ENCODE results near the gene MYO1E.
"Not testable (repeated sequence)": the region's sequence is repeated elsewhere in the genome, so short reads cannot be mapped to it uniquely, and the experiment has no call there.

Gene MYO1E

GRCh38 chr15:59127255-59127654 lies 245.4 kb downstream of the MYO1E start:
- not testable (repeated sequence) for DNase-seq (ENCODE audit: low read depth)

GRCh38 chr15:59125683-59126082 lies 247.0 kb downstream of the MYO1E start:
- not testable (repeated sequence) for DNase-seq (ENCODE audit: low read depth)

- no peak for DNase-seq (ENCODE audit: low read depth)
These were observed 248.4 kb downstream of the MYO1E start for GRCh38 chr15:59124261-59124660.

GRCh38 chr15:59120937-59121336 lies 251.7 kb downstream of the MYO1E start:
- no peak for DNase-seq (ENCODE audit: low read depth)

DNA sequence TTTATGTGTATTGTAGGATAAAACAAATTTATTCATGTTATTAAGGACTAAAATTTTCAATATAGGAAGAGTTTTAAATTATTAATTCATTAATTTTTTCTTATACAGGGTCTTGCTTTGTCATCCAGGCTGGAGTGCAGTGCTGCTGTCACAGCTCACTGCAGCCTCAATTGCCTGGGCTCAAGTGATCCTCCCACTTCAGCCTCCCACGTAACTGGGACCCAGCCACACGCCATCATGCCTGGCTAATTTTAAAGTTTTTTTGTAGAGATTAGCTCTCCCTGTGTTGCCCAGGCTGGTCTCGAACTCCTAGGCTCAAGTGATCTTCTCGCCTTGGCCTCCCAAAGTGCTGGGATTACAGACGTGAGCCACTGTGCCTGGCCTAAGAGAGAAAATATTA lies 253.0 kb downstream of the MYO1E start:
- DNase-seq (ENCODE audit: low read depth) = no peak

DNA sequence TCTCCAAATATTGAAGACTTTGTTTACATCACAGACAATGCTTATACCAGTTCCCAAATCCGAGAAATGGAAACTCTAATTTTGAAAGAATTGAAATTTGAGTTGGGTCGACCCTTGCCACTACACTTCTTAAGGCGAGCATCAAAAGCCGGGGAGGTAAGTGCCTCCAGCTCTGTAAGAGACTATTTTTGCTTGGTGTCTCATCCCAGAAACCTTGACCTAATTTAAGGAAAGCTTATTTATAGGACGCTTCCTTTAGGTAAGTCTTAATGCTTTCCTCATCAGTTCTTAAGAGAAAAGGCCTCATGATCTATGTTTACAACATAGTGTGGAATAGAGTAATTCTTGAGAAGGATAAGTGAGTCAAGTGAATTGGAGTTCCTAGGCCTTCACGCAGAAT lies 255.9 kb downstream of the MYO1E start:
- no peak for DNase-seq (ENCODE audit: low read depth)

GRCh38 chr15:59116141-59116540 lies 256.5 kb downstream of the MYO1E start:
- DNase-seq (ENCODE audit: low read depth) = no peak

- DNase-seq (ENCODE audit: low read depth) = no peak
These were observed 257.6 kb downstream of the MYO1E start for GRCh38 chr15:59115047-59115446.

- no peak for DNase-seq (ENCODE audit: low read depth)
These were observed 261.4 kb downstream of the MYO1E start for GRCh38 chr15:59111251-59111650.

DNA sequence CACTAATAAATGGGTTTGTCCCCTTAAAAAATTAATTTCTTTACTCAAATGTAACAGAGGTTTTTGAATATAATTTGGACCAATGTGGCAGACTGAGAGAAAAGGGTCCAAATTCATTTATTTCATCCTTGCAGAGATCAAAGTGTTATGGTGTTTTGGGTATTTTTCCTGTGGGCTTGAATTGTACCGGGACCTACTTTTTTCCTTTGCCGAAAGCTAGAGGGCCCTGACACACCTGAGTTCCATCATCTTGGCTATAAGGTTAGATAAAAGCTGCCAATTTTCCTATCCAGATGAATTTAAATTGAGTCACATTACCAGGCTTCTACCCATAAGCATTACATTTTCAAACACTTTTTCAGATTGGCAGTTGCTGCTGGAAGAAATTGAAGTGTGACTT lies 266.8 kb downstream of the MYO1E start:
- DNase-seq (ENCODE audit: low read depth) = no peak

DNA sequence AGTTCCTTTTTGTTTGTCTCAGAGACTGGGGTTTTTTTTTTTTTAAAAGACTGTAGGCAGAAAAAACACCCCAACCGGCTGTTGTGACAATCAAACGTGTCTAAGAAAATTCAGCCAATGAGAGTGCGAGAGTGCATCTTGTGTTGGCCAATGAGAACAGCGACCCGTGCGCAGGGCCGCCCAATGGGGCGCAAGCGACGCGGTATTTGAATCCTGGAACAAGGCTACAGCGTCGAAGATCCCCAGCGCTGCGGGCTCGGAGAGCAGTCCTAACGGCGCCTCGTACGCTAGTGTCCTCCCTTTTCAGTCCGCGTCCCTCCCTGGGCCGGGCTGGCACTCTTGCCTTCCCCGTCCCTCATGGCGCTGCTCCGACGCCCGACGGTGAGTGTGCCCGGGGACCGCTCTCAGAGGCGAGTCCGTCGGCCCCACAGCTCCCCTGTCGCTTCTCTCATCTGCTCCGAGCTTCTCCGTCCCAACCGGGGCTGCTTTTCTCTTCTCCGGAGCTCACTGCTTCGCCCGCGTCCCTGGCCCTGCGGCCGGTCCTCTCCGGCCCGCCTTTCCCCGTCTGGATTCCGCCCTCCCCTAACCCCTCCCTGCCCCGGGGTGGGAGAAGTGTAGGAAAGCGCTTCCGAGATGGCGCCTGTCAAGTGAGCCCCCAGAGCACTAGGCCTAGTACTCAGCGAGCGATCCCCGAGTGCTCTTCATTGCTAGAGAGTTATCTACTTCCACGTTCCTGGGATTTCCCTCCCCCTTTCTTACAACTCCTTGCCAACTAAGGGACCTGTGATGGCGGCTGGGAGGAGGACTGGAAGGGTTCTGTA lies 267.5 kb downstream of the MYO1E start, which contains the start of gene CCNB2:
CCNB2 (plus strand) TSS at position 235 of the 821 bp plus-strand sequence; CDS start at position 358, 123 bp downstream.
- peak; percentile 92 for DNase-seq (ENCODE audit: low read depth)

DNA sequence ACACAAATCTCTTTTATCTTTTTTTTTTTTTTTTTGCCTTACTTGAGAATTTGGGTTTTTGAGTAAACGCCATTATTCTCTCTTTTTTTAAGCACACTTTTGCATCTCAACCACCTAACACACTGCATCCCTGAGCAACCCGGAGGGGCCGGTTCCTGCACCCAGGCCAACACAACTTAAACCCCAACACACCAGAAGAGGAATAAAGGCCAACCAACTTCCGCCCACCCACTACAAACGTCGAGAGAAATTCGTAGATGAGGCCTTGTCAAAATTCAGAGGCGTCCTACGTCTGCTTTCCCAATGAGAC lies 268.1 kb downstream of the MYO1E start:
- no peak for DNase-seq (ENCODE audit: low read depth)

- no peak for DNase-seq (ENCODE audit: low read depth)
These were observed 273.4 kb downstream of the MYO1E start for GRCh38 chr15:59099162-59099685.

DNA sequence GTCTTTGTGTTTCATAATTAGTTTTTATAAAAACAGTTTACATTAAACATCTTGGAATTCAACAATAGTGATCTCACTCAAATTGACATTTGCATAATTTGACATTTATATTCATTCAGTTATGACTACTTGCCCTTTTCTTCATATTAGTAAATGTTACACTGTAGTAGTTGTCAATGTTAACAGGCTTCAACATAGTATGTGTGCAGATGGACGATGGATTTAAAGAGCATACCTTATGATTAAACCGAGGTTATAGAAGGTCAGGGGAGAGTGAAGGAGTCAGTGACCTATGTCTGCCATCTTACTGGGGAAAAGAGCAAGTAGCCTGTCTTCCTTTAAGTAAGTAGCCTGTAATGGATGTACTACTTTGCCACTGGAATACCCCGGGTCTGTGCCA lies 276.2 kb downstream of the MYO1E start:
- DNase-seq (ENCODE audit: low read depth) = no peak

- DNase-seq (ENCODE audit: low read depth) = no peak
These were observed 278.6 kb downstream of the MYO1E start for GRCh38 chr15:59094077-59094476.

GRCh38 chr15:59087731-59088130 lies 284.9 kb downstream of the MYO1E start:
- no peak for DNase-seq (ENCODE audit: low read depth)

Measured in fibroblast of the conjunctiva (primary cell).